HCT116 (cell line): ENCODE data around the gene OSGIN1. TPM values are rescaled to one million over a fixed set of nuclear protein-coding genes. Genes with fewer than 3 reads are reported as not detected.

Experiments
- ATAC-seq: fragments of 200-7000 bp; cut with Tn5 transposase; 2 replicates; pipeline ENCODE4 v1.9.1; 2020; ENCODE audit warnings: mild to moderate bottlenecking, moderate library complexity
- BruUV-seq: library from RNA; stranded (reverse); fragments of 400-500 nt; replicated peaks from 2 replicates; lab custom pipeline; 2021; lab: Mats Ljungman, UMichigan
- CTCF ChIA-PET: fragments of 300-600 bp; sonication (Branson Sonifier 250); formaldehyde crosslinking; loops from one replicate; lab custom pipeline; 2021; ENCODE audit warnings: antibody characterized with exemption; lab: Charles Lee
- POLR2A ChIA-PET: fragments of 300-600, 350-600 bp; sonication (Branson Sonifier 250); formaldehyde crosslinking; loops from one replicate; lab custom pipeline; 2021; ENCODE audit warnings: antibody characterized with exemption; lab: Charles Lee
- RAD21 ChIA-PET, 2 experiments: fragments of 300-600 bp; sonication (Branson Sonifier 250); formaldehyde crosslinking; loops; one replicate each; lab custom pipeline; 2023; ENCODE audit warnings: low total read pairs in 2 of 2; ENCODE audit not compliant: uncharacterized antibody in 2 of 2, unreplicated experiment in 2 of 2, low non-redundant PET in 1 of 2; lab: Charles Lee
- DNase-seq: peaks from one replicate; pipeline ENCODE4 v3.0.0-alpha.2; 2010; ENCODE audit warnings: low read depth, low spot score
- H2AFZ ChIP-seq: fragments of 200-600 bp; shearing (Covaris generic), sonication (generic); 2 replicates; pipeline ENCODE4 v1.6.1; 2017; ENCODE audit warnings: low read depth, mixed run types, mixed read lengths, antibody characterized with exemption, low read length; ENCODE audit not compliant: poor library complexity, severe bottlenecking
- H3K27ac ChIP-seq: 2 replicates; pipeline ENCODE4 v1.5.1; 2012; ENCODE audit warnings: low read depth, low read length
- H3K27me3 ChIP-seq: fragments of 200-600 bp; sonication (generic); 2 replicates; pipeline ENCODE4 v1.6.1; 2016; ENCODE audit warnings: mixed run types, low read length, mixed read lengths; ENCODE audit not compliant: insufficient read depth
- H3K36me3 ChIP-seq, 2 experiments: fragments of 200-500 bp in 1 of 2; fragments of 200-600 bp in 1 of 2; sonication (Bioruptor generic) in 1 of 2; sonication (generic) in 1 of 2; 2 replicates each; pipeline versions ENCODE4 v1.5.1 to v1.6.1; 2014 to 2016; ENCODE audit warnings: low read length in 2 of 2, inconsistent platforms in 1 of 2, mixed read lengths in 1 of 2, mixed run types in 1 of 2; ENCODE audit not compliant: insufficient read depth in 2 of 2, control insufficient read depth in 1 of 2
- H3K4me1 ChIP-seq, 2 experiments: fragments of 200-600 bp in 1 of 2; sonication (generic) in 1 of 2; 2 replicates each; pipeline versions ENCODE4 v1.5.1 to v1.6.1; 2012 to 2017; ENCODE audit warnings: low read length in 2 of 2, inconsistent platforms in 1 of 2, mild to moderate bottlenecking in 1 of 2, mixed read lengths in 1 of 2, mixed run types in 1 of 2, moderate library complexity in 1 of 2; ENCODE audit not compliant: insufficient read depth in 2 of 2, control insufficient read depth in 1 of 2
- H3K4me2 ChIP-seq: fragments of 200-600 bp; sonication (generic); 2 replicates; pipeline ENCODE4 v1.6.1; 2017; ENCODE audit warnings: mixed run types, low read length, mixed read lengths
- H3K4me3 ChIP-seq, 2 experiments: fragments of 200-600 bp in 1 of 2; sonication (generic) in 1 of 2; replicated peaks in 1 of 2; 2 replicates each; pipeline ENCODE4 v1.5.1; 2011 to 2016; ENCODE audit warnings: low read length in 2 of 2, control low read depth in 1 of 2, low read depth in 1 of 2, mild to moderate bottlenecking in 1 of 2, mixed read lengths in 1 of 2, mixed run types in 1 of 2
- H3K79me2 ChIP-seq: fragments of 200-600 bp; sonication (generic); 2 replicates; pipeline ENCODE4 v1.6.1; 2017; ENCODE audit warnings: mild to moderate bottlenecking, mixed run types, low read length, moderate library complexity, mixed read lengths; ENCODE audit not compliant: insufficient read depth
- H3K9ac ChIP-seq: fragments of 200-600 bp; sonication (generic); 2 replicates; pipeline ENCODE4 v1.6.1; 2016; ENCODE audit warnings: low read length, mixed read lengths
- H3K9me2 ChIP-seq: fragments of 200-600 bp; sonication (generic), shearing (Covaris generic); 2 replicates; pipeline ENCODE4 v1.6.1; 2017; ENCODE audit warnings: mixed run types, mild to moderate bottlenecking, moderate library complexity; ENCODE audit not compliant: insufficient read depth
- H3K9me3 ChIP-seq, 2 experiments: fragments of 200-500 bp in 1 of 2; fragments of 200-600 bp in 1 of 2; sonication (Bioruptor generic) in 1 of 2; sonication (generic) in 1 of 2; 2 replicates each; pipeline ENCODE4 v1.6.1; 2014 to 2017; ENCODE audit warnings: low read length in 2 of 2, mixed read lengths in 2 of 2, inconsistent platforms in 1 of 2, low read depth in 1 of 2, mild to moderate bottlenecking in 1 of 2, mixed run types in 1 of 2, moderate library complexity in 1 of 2; ENCODE audit not compliant: control insufficient read depth in 1 of 2, insufficient read depth in 1 of 2
- H4K20me1 ChIP-seq: fragments of 200-600 bp; sonication (generic), shearing (Covaris generic); 2 replicates; pipeline ENCODE4 v1.6.1; 2017; ENCODE audit warnings: mixed run types, mild to moderate bottlenecking, moderate library complexity; ENCODE audit not compliant: insufficient read depth
- ATF3 ChIP-seq: IDR thresholded peaks from 2 replicates; pipeline ENCODE4 v1.6.1; 2012
- EGR1 ChIP-seq: IDR thresholded peaks from 2 replicates; pipeline ENCODE4 v1.6.1; 2012; ENCODE audit warnings: low read depth
- EZH2 ChIP-seq: fragments of 200-600 bp; sonication (generic); IDR thresholded peaks from 2 replicates; pipeline ENCODE4 v1.6.1; 2017; ENCODE audit warnings: antibody characterized with exemption, mixed run types
- JUND ChIP-seq: IDR thresholded peaks from 2 replicates; pipeline ENCODE4 v1.6.1; 2012
- RAD21 ChIP-seq: IDR thresholded peaks from 2 replicates; pipeline ENCODE4 v1.6.1; 2012; ENCODE audit warnings: low read depth, mild to moderate bottlenecking
- SRF ChIP-seq: IDR thresholded peaks from 2 replicates; pipeline ENCODE4 v1.6.1; 2012; ENCODE audit warnings: low read depth
- TCF7L2 ChIP-seq: IDR thresholded peaks from 2 replicates; pipeline ENCODE4 v1.7.0; 2011; ENCODE audit warnings: borderline replicate concordance, inconsistent platforms; ENCODE audit not compliant: insufficient read depth, insufficient read length; ENCODE audit errors: extremely low read depth
- YY1 ChIP-seq: IDR thresholded peaks from 2 replicates; pipeline ENCODE4 v1.6.1; 2011; ENCODE audit warnings: low read length, low read depth, moderate library complexity, mild to moderate bottlenecking; ENCODE audit not compliant: insufficient replicate concordance; ENCODE audit errors: extremely low read depth
- ZFX ChIP-seq: fragments of 450-650 bp; IDR thresholded peaks from 2 replicates; pipeline ENCODE4 v1.6.1; 2017
- intact Hi-C: fragments of 100-400 bp; cut with micrococcal nuclease; formaldehyde crosslinking; loops from 2 replicates; pipeline ENCODE4 v1.10.0; 2022
- total RNA-seq: library from RNA; stranded (reverse); gene quantifications from one replicate; pipeline ENCODE4 v1.2.1, GENCODE V29; 2021; ENCODE audit not compliant: unreplicated experiment
- TF ChIP-seq, protein P1 (sequence below), 3 experiments: fragments of 200-600 bp in 1 of 3; sonication (generic) in 1 of 3; IDR thresholded peaks in 2 of 3; conservative IDR thresholded peaks in 1 of 3; 2 replicates each; pipeline ENCODE4 v1.5.1; 2012 to 2017; ENCODE audit warnings: low read depth in 2 of 3, low read length in 2 of 3, antibody characterized with exemption in 1 of 3, borderline replicate concordance in 1 of 3, control low read depth in 1 of 3, mild to moderate bottlenecking in 1 of 3, mixed read lengths in 1 of 3, mixed run types in 1 of 3, moderate library complexity in 1 of 3; ENCODE audit not compliant: insufficient read depth in 1 of 3

OSGIN1 gene
- total RNA-seq, 1 experiment from 2014 or later, result 19.8 TPM

DNA sequence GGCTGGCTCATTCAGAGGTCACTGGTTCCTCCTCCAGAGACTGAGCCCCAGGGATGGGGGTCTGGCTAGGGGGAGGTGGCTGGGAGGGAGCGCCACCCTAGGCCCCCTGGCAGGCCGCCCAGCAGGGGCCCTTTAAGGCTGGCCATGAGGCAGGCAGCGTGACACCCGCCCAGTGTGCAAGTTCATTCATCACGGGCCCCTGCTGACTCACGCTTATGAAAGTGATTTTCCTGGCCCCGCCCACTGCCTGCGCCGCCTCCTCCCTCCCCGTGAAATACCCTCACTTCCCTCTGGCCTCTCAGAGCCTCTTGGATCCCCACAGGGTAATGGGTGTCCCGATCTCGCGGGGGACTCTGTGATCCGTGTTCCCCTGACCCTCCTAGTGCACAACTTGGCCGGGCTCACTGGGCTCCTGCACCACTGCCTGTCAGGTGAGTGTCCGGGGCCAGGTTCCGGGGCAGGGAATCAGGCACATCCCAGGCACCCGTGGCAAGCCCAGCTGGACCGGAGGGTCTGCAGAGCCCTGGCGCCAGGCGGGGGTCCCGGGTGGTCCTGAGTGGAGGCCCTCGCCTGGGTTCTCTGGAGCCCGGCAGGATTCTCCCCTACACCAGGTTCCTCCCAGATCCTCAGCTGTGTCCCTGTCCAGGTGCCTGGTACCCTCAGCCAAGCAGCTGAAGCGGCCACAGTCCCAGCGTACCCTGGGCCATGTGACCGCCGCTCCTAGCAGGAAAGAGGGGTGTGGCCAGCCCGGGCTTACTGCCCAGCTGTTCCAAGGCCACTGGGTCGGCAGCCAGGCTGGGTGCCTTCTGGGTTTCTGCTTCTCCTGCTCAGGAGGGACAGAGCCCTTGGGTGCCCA is at the start of gene OSGIN1 (continued):
- no peak for TF ChIP-seq RAD21
- no peak for TF ChIP-seq EGR1
- TF ChIP-seq EZH2, result no peak
- peak; percentile 76 for TF ChIP-seq TCF7L2
- no peak for TF ChIP-seq ATF3
- no peak for TF ChIP-seq YY1

- no peaks in the 10 kb centered on the region for H4K20me1 ChIP-seq
- H3K4me1 ChIP-seq, result peaks cover 0 to 11% of the 10 kb centered on the region in 2 experiments; a peak in 2 of 4 replicates
- TF ChIP-seq JUND (no peak), TCF7L2 (no peak), SRF (no peak), ZFX (no peak)
- TF ChIP-seq, protein P1, sequence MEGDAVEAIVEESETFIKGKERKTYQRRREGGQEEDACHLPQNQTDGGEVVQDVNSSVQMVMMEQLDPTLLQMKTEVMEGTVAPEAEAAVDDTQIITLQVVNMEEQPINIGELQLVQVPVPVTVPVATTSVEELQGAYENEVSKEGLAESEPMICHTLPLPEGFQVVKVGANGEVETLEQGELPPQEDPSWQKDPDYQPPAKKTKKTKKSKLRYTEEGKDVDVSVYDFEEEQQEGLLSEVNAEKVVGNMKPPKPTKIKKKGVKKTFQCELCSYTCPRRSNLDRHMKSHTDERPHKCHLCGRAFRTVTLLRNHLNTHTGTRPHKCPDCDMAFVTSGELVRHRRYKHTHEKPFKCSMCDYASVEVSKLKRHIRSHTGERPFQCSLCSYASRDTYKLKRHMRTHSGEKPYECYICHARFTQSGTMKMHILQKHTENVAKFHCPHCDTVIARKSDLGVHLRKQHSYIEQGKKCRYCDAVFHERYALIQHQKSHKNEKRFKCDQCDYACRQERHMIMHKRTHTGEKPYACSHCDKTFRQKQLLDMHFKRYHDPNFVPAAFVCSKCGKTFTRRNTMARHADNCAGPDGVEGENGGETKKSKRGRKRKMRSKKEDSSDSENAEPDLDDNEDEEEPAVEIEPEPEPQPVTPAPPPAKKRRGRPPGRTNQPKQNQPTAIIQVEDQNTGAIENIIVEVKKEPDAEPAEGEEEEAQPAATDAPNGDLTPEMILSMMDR (IDR thresholded peaks at IDR 0.05 in 2 of 3, conservative IDR thresholded peaks at IDR 0.05 in 1 of 3; ENCODE audit: borderline replicate concordance in 1 of 3, insufficient read depth in 1 of 3, low read depth in 2 of 3, low read length in 2 of 3), result no peak
- intact Hi-C loops, result no loop called here
- no peak overlapping the region for H3K9ac ChIP-seq
- CTCF ChIA-PET, result no interaction called here
- H3K9me3 ChIP-seq, result no peaks in the 10 kb centered on the region
- H3K79me2 ChIP-seq, result no peaks in the 10 kb centered on the region
- no peaks in the 10 kb centered on the region for H3K27me3 ChIP-seq
- H3K27ac ChIP-seq, result no peak overlapping the region
- H2AFZ ChIP-seq, result no peak overlapping the region
- H3K36me3 ChIP-seq, result no peaks in the 10 kb centered on the region
- RAD21 ChIA-PET, result no interaction called here
- DNase-seq, result no peak
- H3K4me3 ChIP-seq, result no peak overlapping the region
- no peaks in the 10 kb centered on the region for H3K9me2 ChIP-seq
- POLR2A ChIA-PET, result no interaction called here
- no TSS peak for BruUV-seq
- no peak for ATAC-seq
- H3K4me2 ChIP-seq, result no peak overlapping the region
These were observed 49.3 kb upstream of the OSGIN1 start for GRCh38 chr16:83903751-83904150.
